GDM1 (cell line): ENCODE data around the gene CSNK1G1.

Experiments used
- DNase-seq: peaks from one replicate; lab custom pipeline; 2025; lab: John Stamatoyannopoulos, UW

Gene CSNK1G1

DNA sequence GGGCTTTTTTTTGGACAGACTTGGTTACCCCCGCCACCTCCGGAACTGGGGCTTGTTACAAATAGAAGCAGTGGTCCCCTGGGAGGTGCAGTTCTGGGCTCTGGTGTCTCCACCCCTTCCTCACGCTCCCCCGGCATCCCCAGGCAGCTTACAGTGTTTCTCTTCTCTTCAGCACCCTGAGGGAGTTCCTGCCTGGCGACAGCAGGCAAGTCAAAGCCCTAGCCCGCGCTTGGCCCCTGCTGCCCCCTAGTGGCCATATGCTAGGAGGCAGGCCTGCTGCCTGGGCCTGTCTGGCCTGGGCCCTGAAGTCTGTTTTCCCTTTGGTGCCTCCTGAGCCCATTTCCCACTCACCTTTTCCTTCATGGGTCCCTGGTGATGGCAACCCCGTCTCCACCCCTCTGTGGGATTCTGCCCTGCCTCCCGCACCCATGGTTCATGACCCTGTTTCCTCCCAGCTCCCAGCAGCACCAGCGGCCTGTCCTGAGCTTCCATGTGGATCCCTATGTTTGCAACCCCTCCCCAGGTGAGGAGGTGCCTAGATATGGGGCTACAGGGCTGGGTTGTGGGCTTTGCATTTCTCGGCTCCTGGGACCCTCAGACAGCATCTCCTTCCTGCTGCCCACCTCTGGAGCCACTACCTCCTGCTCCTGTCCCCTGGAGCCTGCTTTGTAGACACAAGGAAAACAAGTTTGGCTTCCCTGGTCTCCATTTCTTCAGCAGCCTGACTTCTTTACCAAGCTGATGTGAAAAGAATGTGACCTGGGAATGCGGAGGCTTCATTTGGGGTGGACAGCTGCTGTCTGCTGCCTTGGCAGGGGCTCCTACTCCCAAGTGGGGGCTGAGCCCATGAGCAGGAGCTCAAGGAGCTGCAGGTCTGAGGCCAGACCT is 202.2 kb downstream of the CSNK1G1 start:
- DNase-seq: peak; percentile 73

DNA sequence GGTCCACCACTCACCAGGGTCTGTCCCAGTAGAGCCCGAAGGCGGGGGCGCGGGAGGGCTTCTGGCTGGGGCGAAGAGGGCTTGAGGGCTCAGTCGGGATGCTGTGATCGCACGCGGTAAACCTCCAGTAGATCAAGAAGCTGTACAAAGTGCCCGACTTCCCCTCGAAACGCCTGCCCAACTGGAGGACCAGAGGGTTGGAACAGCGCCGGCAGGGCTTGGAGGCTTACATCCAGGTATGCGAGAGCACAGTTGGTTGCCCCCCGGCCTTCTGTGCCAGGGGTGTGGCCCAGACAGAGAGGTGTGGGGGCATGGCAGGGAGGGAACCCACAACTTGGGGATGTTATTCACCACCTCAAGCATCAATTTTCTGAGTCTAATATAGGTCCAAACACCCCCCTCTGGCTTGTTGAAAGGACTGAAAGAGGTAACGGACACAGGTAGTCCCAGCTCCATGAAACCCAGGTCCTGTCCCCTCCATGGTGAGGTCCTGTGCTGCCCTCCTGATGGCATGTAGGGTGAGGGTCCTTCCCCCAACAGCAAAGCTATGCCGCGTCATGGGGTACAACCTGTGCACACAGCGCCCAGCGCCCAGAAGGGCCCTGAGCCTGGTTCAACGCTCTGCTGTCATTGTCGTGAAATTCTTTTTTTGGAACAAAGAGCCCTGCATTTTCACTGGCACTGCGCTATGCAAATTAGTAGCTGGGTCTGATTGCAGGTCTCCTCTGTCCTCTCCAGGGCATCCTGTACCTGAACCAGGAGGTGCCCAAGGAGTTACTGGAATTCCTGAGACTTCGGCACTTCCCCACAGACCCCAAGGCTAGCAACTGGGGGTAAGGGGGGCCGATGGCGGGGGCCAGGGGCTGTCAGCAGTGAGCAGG is 203.2 kb downstream of the CSNK1G1 start:
- DNase-seq: no peak

DNA sequence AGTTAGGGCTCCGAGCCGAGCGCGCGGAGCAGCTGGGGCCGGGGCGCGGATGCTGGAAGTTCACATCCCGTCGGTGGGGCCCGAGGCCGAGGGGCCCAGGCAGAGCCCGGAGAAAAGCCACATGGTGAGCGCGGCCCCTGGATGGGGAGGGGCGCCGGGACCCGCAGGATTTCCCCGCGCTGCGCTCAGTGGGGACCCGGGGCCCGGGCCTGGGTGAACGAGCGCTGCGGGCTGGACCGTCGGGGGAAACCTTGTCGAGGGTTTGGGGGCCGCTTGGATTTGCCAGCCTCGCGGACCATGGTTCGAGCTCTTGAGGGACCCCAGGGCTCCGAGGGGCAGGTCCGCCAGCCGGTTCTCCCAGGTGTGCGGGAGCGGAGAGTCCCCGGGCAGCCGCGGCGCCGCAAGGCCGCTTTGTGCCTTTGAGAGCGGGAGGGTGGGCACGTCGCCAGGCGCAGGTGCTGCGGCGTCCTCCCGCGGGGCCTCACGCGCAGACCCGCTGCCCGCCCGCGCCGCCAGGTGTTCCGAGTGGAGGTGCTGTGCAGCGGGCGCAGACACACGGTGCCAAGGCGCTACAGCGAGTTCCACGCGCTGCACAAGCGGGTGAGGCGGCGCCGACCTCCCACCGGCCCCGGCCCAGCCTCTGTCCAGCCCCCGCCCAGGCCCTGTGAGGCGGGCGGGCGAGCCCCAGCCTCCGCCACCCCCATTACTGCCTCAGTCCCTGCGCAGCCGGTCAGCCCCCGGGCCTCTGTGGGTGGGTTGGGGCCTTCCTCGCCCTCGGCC is 204.1 kb downstream of the CSNK1G1 start, which contains the start of gene SNX22:
Gene SNX22, plus strand, starts transcription at position 5 of the 780 bp plus-strand sequence. Its CDS starts 45 bp downstream, at position 50.
- DNase-seq: no peak

DNA sequence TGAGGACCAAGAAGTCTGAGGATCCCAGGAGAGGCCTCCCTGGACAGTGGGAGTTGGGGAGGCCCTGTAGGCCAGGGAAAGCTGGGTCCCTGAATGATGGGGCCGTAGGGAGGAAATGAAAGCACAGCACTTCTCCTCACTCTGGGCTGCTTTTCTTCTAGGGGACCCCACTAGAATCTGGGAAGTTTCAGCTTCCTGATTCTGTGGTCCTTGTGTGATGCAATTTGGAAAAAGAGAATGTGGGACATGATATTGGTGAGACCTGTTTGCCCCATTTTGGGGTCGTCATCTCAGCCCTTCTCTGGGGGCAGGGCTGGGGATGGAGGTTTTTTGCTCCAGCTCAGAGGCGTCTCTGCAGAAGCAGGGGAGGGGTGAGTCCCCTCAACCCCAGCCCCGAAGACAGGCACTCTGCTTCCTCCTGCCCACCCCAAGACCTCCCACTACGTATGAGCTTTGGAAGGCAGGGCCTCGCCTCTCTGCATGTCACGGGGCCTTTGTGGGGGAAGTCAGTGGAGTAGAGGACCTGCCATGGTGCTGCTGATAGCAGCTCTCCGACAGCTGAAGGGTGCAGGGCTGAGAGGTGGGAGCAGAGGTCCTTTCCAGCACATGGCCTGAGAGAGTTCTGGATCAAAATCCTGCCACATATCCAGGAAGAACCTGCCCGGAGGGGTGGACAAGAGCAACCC is 205.9 kb downstream of the CSNK1G1 start:
- DNase-seq: no peak

DNA sequence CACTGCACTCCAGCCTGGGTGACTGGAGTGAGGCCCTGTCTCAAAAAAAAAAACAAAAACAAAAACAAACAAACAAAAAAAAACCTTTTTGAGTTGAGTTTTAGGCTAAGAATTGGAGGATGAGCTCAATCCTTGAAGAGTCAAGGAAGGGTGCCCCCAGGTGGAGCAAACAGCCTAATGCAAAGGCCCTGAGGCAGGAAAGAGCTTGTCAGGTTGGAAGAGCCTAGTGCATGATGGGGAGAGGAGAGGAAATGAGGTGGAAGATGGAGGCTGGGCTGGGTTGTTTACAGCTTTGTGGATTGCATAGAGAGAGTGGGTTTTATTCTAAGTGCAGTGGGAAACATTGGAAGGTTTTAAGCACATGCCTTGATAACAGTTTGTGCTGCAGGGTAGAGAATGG is 206.5 kb downstream of the CSNK1G1 start:
- no peak for DNase-seq

DNA sequence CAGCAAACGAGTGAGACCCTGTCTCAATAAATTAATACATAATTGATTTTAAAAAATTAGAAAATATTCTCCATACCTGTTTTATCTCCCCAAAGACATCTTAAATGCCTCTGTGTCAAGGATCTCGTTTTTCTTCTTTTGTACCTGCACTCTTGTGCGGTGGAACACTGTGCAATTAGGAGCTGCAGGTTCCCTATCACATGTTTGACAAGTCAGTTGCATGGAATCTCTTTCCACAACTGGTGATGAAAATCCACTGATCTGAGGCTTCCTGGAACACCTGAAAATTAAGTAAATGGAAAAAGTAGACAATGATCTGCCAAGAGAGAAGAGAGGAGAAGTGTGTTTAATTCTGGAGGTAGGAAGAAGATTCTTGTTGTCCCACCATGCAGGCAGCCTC is 207.4 kb downstream of the CSNK1G1 start:
- DNase-seq: no peak

DNA sequence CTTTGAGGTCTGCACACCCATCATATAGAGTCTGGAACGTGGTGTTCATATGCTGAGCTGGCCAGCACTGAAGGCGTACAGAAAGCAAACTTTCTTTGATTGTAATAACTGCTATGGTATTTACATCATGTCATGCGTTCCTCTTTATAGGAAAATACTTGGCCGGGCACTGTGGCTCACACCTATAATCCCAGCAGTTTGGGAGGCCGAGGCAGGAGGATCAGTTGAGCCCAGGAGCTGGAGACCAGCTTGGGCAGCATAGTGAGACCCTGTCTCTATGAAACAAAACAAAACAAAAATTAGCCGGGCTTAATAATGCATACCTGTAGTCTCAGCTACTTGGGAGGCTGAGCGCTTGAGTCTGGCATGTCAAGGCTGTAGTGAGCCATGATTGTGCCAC is 207.8 kb downstream of the CSNK1G1 start:
- DNase-seq: no peak

DNA sequence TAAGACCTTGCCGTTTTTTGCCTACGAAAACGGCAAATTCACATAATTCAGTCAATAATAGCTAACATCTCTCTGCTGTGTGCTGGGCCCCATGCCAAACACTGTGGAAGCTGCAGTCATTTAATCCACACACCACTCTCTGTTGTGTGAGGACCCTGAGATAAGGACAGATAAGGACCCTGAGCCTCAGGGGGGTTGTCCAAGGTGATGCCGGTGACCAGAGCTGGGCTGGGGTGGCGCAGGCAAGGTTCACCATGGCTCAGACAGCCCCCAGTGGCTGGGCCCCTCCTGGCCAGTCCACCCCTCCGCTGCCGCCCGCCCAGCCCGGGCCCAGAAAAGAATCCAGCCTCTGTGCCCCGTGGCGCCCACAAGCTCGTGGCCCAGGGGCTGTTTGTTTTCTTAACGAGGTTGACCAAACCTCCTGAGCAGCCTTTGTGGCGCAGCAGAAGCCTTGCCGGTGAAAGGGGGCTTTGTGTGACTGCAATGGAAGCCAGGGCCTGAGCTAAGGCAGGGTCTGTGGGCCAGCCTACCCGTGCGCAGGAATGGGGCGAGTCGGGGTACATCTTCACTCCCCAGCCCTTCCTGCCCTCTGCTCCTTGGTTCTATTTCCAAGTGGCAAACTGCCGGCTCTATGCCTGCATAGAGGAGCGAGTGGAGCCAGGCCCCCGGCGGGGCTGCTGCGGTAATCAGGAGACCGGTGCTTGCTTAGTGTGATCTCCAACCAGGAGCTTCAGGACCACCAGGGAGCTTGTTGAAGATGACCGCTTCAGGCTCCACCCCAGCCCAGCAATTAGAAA is 208.9 kb downstream of the CSNK1G1 start:
- DNase-seq: no peak

DNA sequence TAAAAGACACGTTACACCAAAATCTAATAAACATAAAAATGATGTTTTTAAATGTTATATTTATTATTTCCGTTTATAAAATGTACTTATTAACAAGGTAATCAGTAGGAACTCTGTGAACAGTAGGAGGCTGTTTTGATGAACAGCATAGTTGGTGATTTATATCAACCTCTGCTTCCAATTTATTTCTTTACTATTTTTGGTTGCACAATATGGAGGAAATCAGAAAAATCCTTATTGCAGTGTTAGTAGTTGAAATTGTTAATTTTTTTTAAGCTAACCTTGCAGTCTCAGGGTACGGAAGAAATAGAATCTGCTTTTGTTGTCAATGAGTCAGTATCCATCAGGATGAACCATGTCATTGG is 209.5 kb downstream of the CSNK1G1 start:
- no peak for DNase-seq

DNA sequence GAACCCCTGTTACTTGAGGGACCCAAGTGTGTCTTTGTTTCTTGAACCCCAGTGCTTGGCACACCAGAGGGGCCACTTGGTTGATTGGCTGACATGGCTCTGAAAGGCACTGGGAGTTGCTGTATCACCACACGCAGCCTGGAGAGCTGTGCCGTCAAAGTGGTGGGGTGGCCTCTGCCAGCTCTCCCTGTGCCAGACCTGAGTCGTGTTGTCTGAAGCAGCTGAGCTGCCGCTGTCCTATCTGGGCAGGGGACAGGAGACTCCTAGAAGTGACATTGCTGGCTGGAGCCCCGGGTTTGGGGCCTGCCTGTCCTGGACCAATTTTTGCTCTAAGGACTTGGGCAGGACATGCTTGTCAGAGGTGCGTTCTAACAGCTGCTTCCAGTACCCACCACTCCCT is 209.9 kb downstream of the CSNK1G1 start:
- DNase-seq: no peak

DNA sequence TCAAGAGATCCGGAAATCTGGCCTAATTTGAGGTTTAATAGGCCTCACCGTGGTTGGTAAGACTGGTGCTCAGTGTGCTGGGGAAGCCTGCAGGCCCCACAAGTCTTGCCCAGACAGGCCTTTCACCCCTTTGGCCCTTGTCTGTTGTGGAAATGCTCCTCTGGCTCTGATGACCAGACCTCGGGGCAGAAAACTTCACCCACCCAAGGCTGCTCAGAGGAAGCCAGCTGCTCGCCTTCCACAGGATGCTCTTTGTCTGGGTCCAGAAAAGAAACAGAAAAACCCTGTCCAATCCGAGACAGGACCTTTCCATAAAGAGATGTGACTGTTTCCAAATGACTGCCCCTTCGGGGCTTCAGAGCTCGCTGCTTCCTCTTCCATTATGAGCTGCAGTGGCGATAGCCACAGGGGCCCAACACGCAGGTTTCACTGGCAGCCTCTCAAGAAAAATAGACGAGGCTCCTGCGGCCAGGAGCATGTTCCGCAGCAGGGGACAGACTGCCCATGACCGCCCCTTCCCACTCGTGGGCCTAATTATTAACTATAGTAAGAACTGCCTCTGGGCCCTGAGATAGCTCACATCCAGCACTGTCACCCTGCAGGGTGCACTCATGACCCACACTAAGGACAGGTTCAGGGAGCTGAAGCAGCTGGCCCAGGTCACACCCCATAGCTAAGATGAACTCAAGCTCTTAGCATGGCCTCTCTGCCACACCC is 211.2 kb downstream of the CSNK1G1 start:
- DNase-seq: no peak

DNA sequence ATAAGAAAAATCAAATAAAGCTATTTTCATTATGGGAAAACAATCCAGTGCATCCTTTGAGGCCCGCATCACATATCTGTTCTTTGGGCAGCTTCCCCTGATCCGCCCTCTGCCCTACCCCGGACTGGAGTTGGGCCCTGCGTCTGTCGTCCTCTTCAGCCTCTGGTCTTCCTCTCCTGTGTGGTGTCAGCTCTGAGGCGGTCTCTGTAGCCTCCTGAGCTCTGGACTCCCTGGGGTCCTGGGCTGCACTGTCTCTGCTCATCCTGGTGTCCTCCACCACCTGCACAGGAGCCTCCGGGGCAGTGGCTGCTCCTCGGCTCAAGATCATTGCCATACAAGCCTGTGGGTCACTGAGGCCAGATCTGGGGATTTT is 211.8 kb downstream of the CSNK1G1 start:
- no peak for DNase-seq

DNA sequence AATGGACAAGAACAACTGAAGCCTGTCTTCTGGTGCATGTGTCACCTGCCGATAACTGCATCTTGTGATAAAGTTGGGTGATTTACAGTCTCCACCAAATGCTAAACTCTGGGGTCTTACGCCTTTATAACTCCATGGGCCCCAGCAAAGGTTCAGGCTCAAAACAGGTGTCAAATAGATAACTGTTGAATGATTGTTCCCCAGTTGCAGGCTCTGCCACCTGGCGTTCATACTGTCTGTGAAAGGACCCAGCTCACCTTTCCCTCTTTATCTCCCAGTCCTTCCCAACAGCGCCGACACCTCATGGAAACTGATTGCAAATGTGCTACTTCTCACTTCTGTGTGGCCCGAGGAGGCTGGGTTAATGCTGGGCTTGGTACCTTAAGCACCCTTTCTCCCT is 212.7 kb downstream of the CSNK1G1 start:
- no peak for DNase-seq

DNA sequence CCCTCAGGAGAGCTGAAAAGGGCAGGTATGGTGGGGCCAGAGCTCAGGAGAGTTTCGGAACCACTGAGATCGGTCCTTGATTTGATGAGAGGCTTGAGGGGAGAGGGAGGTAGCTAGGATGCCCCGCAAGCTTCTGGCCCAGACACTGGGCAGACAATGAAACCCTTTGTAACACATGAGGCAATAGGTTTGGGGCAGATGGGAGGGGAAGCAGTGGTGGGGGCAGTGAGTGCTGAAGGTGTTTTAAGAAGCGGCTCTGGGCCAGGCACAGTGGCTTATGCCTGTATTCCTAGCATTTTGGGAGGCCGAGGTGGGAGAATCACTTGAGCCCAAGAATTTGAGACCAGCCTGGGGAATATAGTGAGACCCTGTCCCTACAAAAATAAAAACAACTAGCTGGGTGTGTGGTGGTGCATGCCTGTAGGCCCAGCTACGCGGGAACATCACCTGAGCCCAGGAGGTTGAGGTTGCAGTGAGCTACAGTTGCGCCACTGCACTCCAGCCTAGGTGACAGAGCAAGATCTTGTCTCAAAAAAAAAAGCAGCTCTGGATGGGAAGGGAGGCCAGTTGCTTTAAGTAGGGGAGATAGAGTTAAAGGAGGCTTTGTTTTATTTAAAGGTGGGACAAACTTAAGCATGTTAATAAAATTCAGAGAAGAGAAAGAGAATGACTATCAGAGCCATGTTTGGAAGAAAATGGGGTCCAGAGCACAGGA is 214.0 kb downstream of the CSNK1G1 start:
- no peak for DNase-seq

DNA sequence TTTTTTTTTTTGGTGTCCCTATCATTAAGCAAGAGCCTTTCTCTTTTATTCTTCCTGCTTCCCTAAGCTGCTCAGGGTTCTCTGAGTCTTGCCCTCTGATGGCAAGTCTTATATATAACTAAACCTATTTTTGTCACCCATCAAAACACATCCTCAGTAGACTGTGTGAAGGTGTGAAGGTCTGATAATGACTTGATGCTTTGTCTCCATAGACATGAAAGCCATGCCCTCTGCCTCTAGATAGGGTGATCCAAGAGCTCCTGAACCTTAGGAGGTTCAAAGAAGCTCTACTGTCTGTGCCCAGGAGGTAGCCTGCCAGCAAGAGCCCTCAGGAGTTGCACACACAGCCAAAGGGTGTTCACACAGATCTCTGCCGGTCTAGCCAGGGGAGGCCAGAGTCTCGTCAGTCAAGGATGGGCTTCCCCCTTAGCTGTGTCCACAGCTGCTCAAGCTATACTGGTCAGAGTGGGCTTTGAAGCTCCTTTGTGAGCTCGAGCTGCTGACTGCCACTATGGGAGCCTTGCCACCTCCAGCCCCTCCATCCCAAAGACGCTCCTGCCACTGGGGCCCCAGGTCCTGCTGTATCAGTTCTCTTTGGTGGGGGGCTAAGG is 217.5 kb downstream of the CSNK1G1 start:
- DNase-seq: no peak

DNA sequence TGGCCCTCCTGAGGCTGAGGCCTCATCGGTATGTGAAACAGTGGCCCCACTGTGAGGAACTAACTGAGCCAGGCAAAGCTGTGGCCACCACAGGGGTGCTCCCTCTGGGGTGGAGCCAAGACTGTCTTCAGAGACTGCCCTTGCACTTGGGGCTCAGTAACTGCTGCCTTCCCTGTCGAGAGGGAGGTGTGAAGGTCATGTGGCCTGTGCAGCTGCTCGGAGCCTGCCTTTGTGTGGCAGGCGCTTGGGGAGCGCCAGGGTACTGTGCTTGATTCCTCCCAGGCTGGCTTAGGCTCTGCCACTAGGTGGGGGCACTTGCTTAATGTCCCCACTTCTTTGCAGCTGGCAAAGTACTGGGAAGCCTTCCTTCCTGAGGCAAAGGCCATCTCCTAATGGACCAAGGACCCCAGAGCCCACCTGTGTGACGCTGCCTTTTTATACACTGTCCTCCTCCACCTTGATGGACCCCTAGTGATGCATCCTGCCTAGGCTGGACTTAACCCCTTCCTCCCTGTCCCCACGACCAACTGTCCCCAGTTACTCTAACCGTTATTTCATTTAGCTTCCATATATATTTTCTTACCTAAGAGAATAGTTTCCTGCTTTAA is 218.6 kb downstream of the CSNK1G1 start:
- DNase-seq: no peak

DNA sequence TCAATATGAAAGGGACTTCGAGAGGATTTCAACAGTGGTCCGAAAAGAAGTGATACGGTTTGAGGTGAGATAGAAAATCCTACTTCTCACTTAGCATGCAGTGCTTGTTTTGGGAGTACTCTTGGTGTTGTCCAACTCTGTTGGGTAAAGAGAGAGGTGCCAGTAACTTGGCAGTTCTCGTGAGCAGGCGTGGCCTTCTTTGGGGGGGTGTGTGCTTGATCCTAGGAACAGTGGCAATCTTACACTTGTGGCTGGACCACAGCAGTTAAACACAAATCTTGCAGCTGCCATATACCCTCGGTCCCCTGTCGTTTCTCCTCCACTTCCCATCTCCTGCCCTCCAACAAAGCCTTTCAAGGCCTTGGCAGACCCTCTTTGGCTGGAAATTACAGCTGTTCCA is 219.6 kb downstream of the CSNK1G1 start:
- no peak for DNase-seq

DNA sequence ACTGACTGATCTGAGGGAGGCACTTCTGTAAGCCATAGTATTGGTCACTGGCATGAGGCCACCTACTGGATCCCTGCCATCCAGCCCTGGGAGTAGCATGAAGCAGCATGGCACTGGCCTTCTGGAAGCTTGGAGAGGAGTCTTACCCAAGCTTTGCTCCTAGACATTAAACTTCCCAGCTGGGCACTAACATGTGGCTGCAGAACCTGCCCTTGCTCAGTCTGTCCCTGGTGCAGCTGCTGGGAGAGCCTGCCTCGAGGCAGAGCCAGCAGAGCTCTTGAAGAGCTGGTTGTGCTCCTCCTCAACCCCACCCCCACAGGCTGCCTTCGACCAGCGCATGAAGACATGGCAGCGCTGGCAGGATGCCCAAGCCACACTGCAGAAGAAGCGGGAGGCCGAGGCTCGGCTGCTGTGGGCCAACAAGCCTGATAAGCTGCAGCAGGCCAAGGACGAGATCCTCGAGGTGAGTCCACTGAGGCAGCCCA is 221.6 kb downstream of the CSNK1G1 start:
- DNase-seq: no peak
